ENCODE results near the gene PLXNA4. TPM values are rescaled to one million over a fixed set of nuclear protein-coding genes. Genes with fewer than 3 reads are reported as not detected.

The PLXNA4 gene
- polyA plus RNA-seq, 2 of the 4 experiments (the other 2 are of a cell fraction) = 0.12 to 0.34 TPM

- POLR2A ChIA-PET = no interaction called here
- TF ChIP-seq TFCP2L1 (CRISPR knock-in tag; IDR thresholded peaks at IDR 0.05) (no peak), ATOH8 (CRISPR knock-in tag; IDR thresholded peaks at IDR 0.05; ENCODE audit: low read depth) (no peak), NFE2L2 (conservative IDR thresholded peaks at IDR 0.05; ENCODE audit: low read length) (no peak), POLR2A (IDR thresholded peaks at IDR 0.05; ENCODE audit: low read length) (no peak), E2F6 (IDR thresholded peaks at IDR 0.05; ENCODE audit: borderline replicate concordance, low read depth) (no peak), JUNB (IDR thresholded peaks at IDR 0.05) (no peak), KDM1A (IDR thresholded peaks at IDR 0.05; ENCODE audit: low read depth) (no peak), ZFP36 (IDR thresholded peaks at IDR 0.05; ENCODE audit: borderline replicate concordance, partially characterized antibody) (no peak), HDAC2 (IDR thresholded peaks at IDR 0.05) (no peak)
- H3K4me1 ChIP-seq = no peaks in the 10 kb centered on the region
- H3K9me3 ChIP-seq = no peaks in the 10 kb centered on the region
- no peak for ATAC-seq
- H3K4me2 ChIP-seq = no peak overlapping the region
- FAIRE-seq = no peak
- CTCF ChIA-PET = interaction anchor here (0.7 to 1.0 kb wide), 2 partner anchors 16 to 434 kb away, joined by 3 read pairs; no protein-coding TSS in a partner anchor
- no peak overlapping the region for H3K4me3 ChIP-seq
- DNase-seq (ENCODE audit: low read depth in 1 of 2, low spot score in 1 of 2) = no peak
- WGBS (ENCODE audit: missing lambda C conversion rate) = 75% methylated on average over 4 of the region's 4 CpGs
- H3K27ac ChIP-seq = no peak overlapping the region
Measured at GRCh38 chr7:132292803-132293202, 283.5 kb downstream of the PLXNA4 start.

GRCh38 chr7:132291481-132291880, 284.8 kb downstream of the PLXNA4 start:
- no peak for DNase-seq (ENCODE audit: low read depth in 1 of 2, low spot score in 1 of 2)
- POLR2A ChIA-PET = no interaction called here
- no peak for ATAC-seq
- Histone ChIP-seq H3K9me3 (no peaks in the 10 kb centered on the region), H3K4me1 (no peaks in the 10 kb centered on the region), H3K27ac (no peak overlapping the region), H3K4me3 (no peak overlapping the region), H3K4me2 (no peak overlapping the region)
- WGBS (ENCODE audit: missing lambda C conversion rate) = 58% methylated on average over 1 of the region's 1 CpG
- TF ChIP-seq POLR2AphosphoS2 (conservative IDR thresholded peaks at IDR 0.05; ENCODE audit: low read length) = no peak
- CTCF ChIA-PET = no interaction called here
- no peak for FAIRE-seq

- TF ChIP-seq ZFP36 (IDR thresholded peaks at IDR 0.05; ENCODE audit: borderline replicate concordance, partially characterized antibody) (no peak), TFCP2L1 (CRISPR knock-in tag; IDR thresholded peaks at IDR 0.05) (no peak), FOXS1 (CRISPR knock-in tag; IDR thresholded peaks at IDR 0.05) (no peak), ZNF302 (CRISPR knock-in tag; IDR thresholded peaks at IDR 0.05) (no peak), CBX8 (IDR thresholded peaks at IDR 0.05) (no peak), ESRRA (IDR thresholded peaks at IDR 0.05; ENCODE audit: borderline replicate concordance, low read length) (no peak), JUNB (IDR thresholded peaks at IDR 0.05) (no peak), BCL3 (IDR thresholded peaks at IDR 0.05) (no peak), HMGXB4 (CRISPR knock-in tag; IDR thresholded peaks at IDR 0.05; ENCODE audit: borderline replicate concordance) (no peak), BHLHE40 (IDR thresholded peaks at IDR 0.05; ENCODE audit: low read depth, low read length) (no peak), REST (IDR thresholded peaks at IDR 0.05) (no peak), EHMT2 (IDR thresholded peaks at IDR 0.05; ENCODE audit: low read depth) (no peak), RNF2 (IDR thresholded peaks at IDR 0.05; ENCODE audit: borderline replicate concordance, low read depth) (no peak), NFE2L2 (conservative IDR thresholded peaks at IDR 0.05; ENCODE audit: low read length) (no peak)
- no peak for FAIRE-seq
Measured at GRCh38 chr7:132290021-132290420, 286.2 kb downstream of the PLXNA4 start.

More at GRCh38 chr7:132290021-132290420, 286.2 kb downstream of the PLXNA4 start:
- no peaks in the 10 kb centered on the region for H3K4me1 ChIP-seq
- DNase-seq (ENCODE audit: low read depth in 1 of 2, low spot score in 1 of 2) = no peak
- POLR2A ChIA-PET = interaction anchor here (0.6 kb wide), 1 partner anchor 155 kb away, joined by 5 read pairs; no protein-coding TSS in a partner anchor
- H3K4me2 ChIP-seq = no peak overlapping the region
- H3K9me3 ChIP-seq = no peaks in the 10 kb centered on the region
- CTCF ChIA-PET = interaction anchor here (0.6 to 1.2 kb wide), 3 partner anchors 28 to 1859 kb away, joined by 3 to 4 read pairs (median 3); no protein-coding TSS in a partner anchor
- H3K4me3 ChIP-seq = no peak overlapping the region
- H3K27ac ChIP-seq = no peak overlapping the region
- no peak for ATAC-seq
- 85% methylated on average over 5 of the region's 5 CpGs for WGBS (ENCODE audit: missing lambda C conversion rate)

Measured in A549 (cell line).